Common myeloid progenitor, CD34-positive (primary cell): ENCODE results near the gene TMEM273.

ENCODE experiments used
- CTCF ChIA-PET: fragments of 350-600 bp; sonication (Branson Sonifier 250); formaldehyde crosslinking; loops from one replicate; lab custom pipeline; 2021; ENCODE audit warnings: antibody characterized with exemption; lab: Charles Lee
- POLR2A ChIA-PET: fragments of 350-600 bp; sonication (Branson Sonifier 250); formaldehyde crosslinking; loops from one replicate; lab custom pipeline; 2021; ENCODE audit warnings: antibody characterized with exemption; lab: Charles Lee
- DNase-seq, 3 donors: peaks; one replicate each; pipeline versions ENCODE4 v3.0.0 to v3.0.0-alpha.2; 2013
- H3K27ac ChIP-seq, 2 experiments: 1 replicate in 1 of 2; 2 replicates in 1 of 2; pipeline ENCODE4 v1.7.0; 2013; ENCODE audit warnings: inconsistent platforms in 2 of 2, low read length in 2 of 2, mild to moderate bottlenecking in 2 of 2, low read depth in 1 of 2, moderate library complexity in 1 of 2; ENCODE audit not compliant: severe bottlenecking in 2 of 2, insufficient read depth in 1 of 2, poor library complexity in 1 of 2
- H3K27me3 ChIP-seq, 5 experiments: replicated peaks in 2 of 5; 1 replicate in 3 of 5; 2 replicates in 2 of 5; pipeline versions ENCODE4 v1.6.1 to v1.7.0; 2013; ENCODE audit warnings: low read length in 4 of 5, mild to moderate bottlenecking in 2 of 5, moderate library complexity in 2 of 5, inconsistent platforms in 1 of 5; ENCODE audit not compliant: insufficient read depth in 5 of 5, control insufficient read depth in 4 of 5
- H3K36me3 ChIP-seq, 4 experiments: 1 replicate in 2 of 4; 2 replicates in 2 of 4; pipeline versions ENCODE4 v1.6.1 to v1.7.0; 2013; ENCODE audit warnings: low read length in 3 of 4, control low read depth in 1 of 4, mild to moderate bottlenecking in 1 of 4; ENCODE audit not compliant: control insufficient read depth in 4 of 4, insufficient read depth in 4 of 4
- H3K4me1 ChIP-seq, 4 experiments: 1 replicate in 3 of 4; 2 replicates in 1 of 4; pipeline versions ENCODE4 v1.6.1 to v1.7.1; 2013; ENCODE audit warnings: low read length in 3 of 4, mild to moderate bottlenecking in 3 of 4, control low read depth in 1 of 4, inconsistent platforms in 1 of 4, moderate library complexity in 1 of 4; ENCODE audit not compliant: control insufficient read depth in 4 of 4, insufficient read depth in 4 of 4; ENCODE audit errors: control extremely low read depth in 1 of 4
- H3K4me3 ChIP-seq, 7 experiments: 1 replicate in 4 of 7; 2 replicates in 3 of 7; pipeline versions ENCODE4 v1.5.1 to v1.7.0; 2013; ENCODE audit warnings: mild to moderate bottlenecking in 7 of 7, low read length in 6 of 7, moderate library complexity in 6 of 7, inconsistent platforms in 2 of 7, low read depth in 2 of 7, control low read depth in 1 of 7; ENCODE audit not compliant: insufficient read depth in 4 of 7, control insufficient read depth in 1 of 7; ENCODE audit errors: extremely low read depth in 1 of 7
- H3K9me3 ChIP-seq, 5 experiments: 1 replicate in 4 of 5; 2 replicates in 1 of 5; pipeline versions ENCODE4 v1.6.1 to v1.7.1; 2013; ENCODE audit warnings: low read length in 4 of 5, mild to moderate bottlenecking in 2 of 5, inconsistent platforms in 1 of 5, low read depth in 1 of 5, moderate library complexity in 1 of 5; ENCODE audit not compliant: control insufficient read depth in 4 of 5, insufficient read depth in 2 of 5; ENCODE audit errors: control extremely low read depth in 1 of 5
- WGBS: methylation state at CpG from one replicate; pipeline ENCODE4 v1.1.5; 2013; ENCODE audit not compliant: insufficient coverage; 5-methylcytosine and 5-hydroxymethylcytosine counted together

The TMEM273 gene

GRCh38 chr10:49107887-49108267, 80.3 kb downstream of the TMEM273 start:
- Histone ChIP-seq H3K27ac (no peak overlapping the region), H3K27me3 (peaks cover 0 to 3% (median 0%) of the 10 kb centered on the region in 5 experiments), H3K9me3 (no peaks in the 10 kb centered on the region), H3K4me1 (peaks cover 0 to 3% (median 0%) of the 10 kb centered on the region in 4 experiments), H3K36me3 (no peaks in the 10 kb centered on the region), H3K4me3 (no peak overlapping the region)
- WGBS, result 100% methylated on average over 4 of the region's 8 CpGs
- ChIA-PET CTCF (no interaction called here), POLR2A (no interaction called here)
- DNase-seq, result no peak

- ChIA-PET POLR2A (interaction anchor here (0.7 kb wide), 1 partner anchor 195 kb away, joined by 3 read pairs; no protein-coding TSS in a partner anchor), CTCF (interaction anchor here (1.1 kb wide), 1 partner anchor 19 kb away, joined by 3 read pairs; no protein-coding TSS in a partner anchor)
- WGBS, result 98% methylated on average over 17 of the region's 17 CpGs
Observed at GRCh38 chr10:49107111-49107886, 80.9 kb downstream of the TMEM273 start.

GRCh38 chr10:49106451-49106850, 81.7 kb downstream of the TMEM273 start:
- Histone ChIP-seq H3K36me3 (no peaks in the 10 kb centered on the region), H3K27me3 (peaks cover 0 to 3% (median 0%) of the 10 kb centered on the region in 5 experiments), H3K9me3 (no peaks in the 10 kb centered on the region), H3K4me1 (peaks cover 0 to 3% (median 0%) of the 10 kb centered on the region in 4 experiments), H3K4me3 (no peak overlapping the region), H3K27ac (no peak overlapping the region)
- ChIA-PET POLR2A (interaction anchor here (0.7 kb wide), 1 partner anchor 196 kb away, joined by 3 read pairs; no protein-coding TSS in a partner anchor), CTCF (interaction anchor here (1.1 kb wide), 1 partner anchor 18 kb away, joined by 3 read pairs; no protein-coding TSS in a partner anchor)
- WGBS, result 83% methylated on average over 5 of the region's 7 CpGs
- DNase-seq, result no peak

More at GRCh38 chr10:49107111-49107886, 80.9 kb downstream of the TMEM273 start:
- H3K4me1 ChIP-seq, result peaks cover 0 to 3% (median 0%) of the 10 kb centered on the region in 4 experiments
- H3K27ac ChIP-seq, result no peak overlapping the region
- no peaks in the 10 kb centered on the region for H3K36me3 ChIP-seq
- peaks cover 0 to 3% (median 0%) of the 10 kb centered on the region in 5 experiments for H3K27me3 ChIP-seq
- no peaks in the 10 kb centered on the region for H3K9me3 ChIP-seq
- H3K4me3 ChIP-seq, result no peak overlapping the region
- no peak for DNase-seq

- POLR2A ChIA-PET, result no interaction called here
Observed at GRCh38 chr10:49105076-49105475, 83.1 kb downstream of the TMEM273 start.

More at GRCh38 chr10:49105076-49105475, 83.1 kb downstream of the TMEM273 start:
- no peaks in the 10 kb centered on the region for H3K36me3 ChIP-seq
- H3K9me3 ChIP-seq, result no peaks in the 10 kb centered on the region
- H3K4me1 ChIP-seq, result peaks cover 0 to 3% (median 0%) of the 10 kb centered on the region in 4 experiments
- DNase-seq, result no peak
- H3K4me3 ChIP-seq, result no peak overlapping the region
- CTCF ChIA-PET, result interaction anchor here (0.7 to 1.4 kb wide), 2 partner anchors 30 to 41 kb away, joined by 3 read pairs; no protein-coding TSS in a partner anchor
- WGBS, result 97% methylated on average over 4 of the region's 4 CpGs
- H3K27me3 ChIP-seq, result peaks cover 0 to 3% (median 0%) of the 10 kb centered on the region in 5 experiments
- no peak overlapping the region for H3K27ac ChIP-seq
